ENCODE data around the gene PLAC8L1. TPM values are rescaled to one million over a fixed set of nuclear protein-coding genes. Genes with fewer than 3 reads are reported as not detected.

PLAC8L1 gene
- total RNA-seq, 2 donors from 2014 or later = not detected

- intact Hi-C loops (cut with DNase I) = no loop called here
- Histone ChIP-seq H3K4me1 (replicated peaks) (no peaks in the 10 kb centered on the region), H3K27ac (no peak overlapping the region), H3K27me3 (replicated peaks; ENCODE audit: insufficient read depth) (no peaks in the 10 kb centered on the region), H3K4me3 (no peak overlapping the region), H3K36me3 (no peaks in the 10 kb centered on the region), H3K9me3 (no peaks in the 10 kb centered on the region)
- DNase-seq (ENCODE audit: low spot score) = no peak
- TF ChIP-seq CTCF (IDR thresholded peaks at IDR 0.05) (no peak), POLR2A (IDR thresholded peaks at IDR 0.05) (no peak), POLR2AphosphoS5 (IDR thresholded peaks at IDR 0.05) (no peak)
- WGBS = 46% methylated on average over 2 of the region's 2 CpGs
Measured at GRCh38 chr5:146101646-146102045, 3.7 kb downstream of the PLAC8L1 start.

GRCh38 chr5:146098047-146098446 is 7.3 kb downstream of the PLAC8L1 start:
- Histone ChIP-seq H3K27ac (no peak overlapping the region), H3K4me1 (replicated peaks) (no peaks in the 10 kb centered on the region), H3K27me3 (replicated peaks; ENCODE audit: insufficient read depth) (no peaks in the 10 kb centered on the region), H3K9me3 (no peaks in the 10 kb centered on the region), H3K4me3 (no peak overlapping the region), H3K36me3 (no peaks in the 10 kb centered on the region)
- no peak for DNase-seq (ENCODE audit: low spot score)
- TF ChIP-seq POLR2AphosphoS5 (IDR thresholded peaks at IDR 0.05) (no peak), CTCF (IDR thresholded peaks at IDR 0.05) (no peak), POLR2A (IDR thresholded peaks at IDR 0.05) (no peak)
- 77% methylated on average over 6 of the region's 6 CpGs for WGBS
- intact Hi-C loops (cut with DNase I) = no loop called here

- no peaks in the 10 kb centered on the region for H3K27me3 ChIP-seq (replicated peaks; ENCODE audit: insufficient read depth)
- no peak overlapping the region for H3K4me3 ChIP-seq
- H3K36me3 ChIP-seq = no peaks in the 10 kb centered on the region
- H3K27ac ChIP-seq = no peak overlapping the region
- no peak for TF ChIP-seq POLR2AphosphoS5 (IDR thresholded peaks at IDR 0.05)
- no peak for TF ChIP-seq CTCF (IDR thresholded peaks at IDR 0.05)
- no peak for TF ChIP-seq POLR2A (IDR thresholded peaks at IDR 0.05)
- WGBS = 87% methylated on average over 3 of the region's 3 CpGs
- H3K9me3 ChIP-seq = no peaks in the 10 kb centered on the region
- no peaks in the 10 kb centered on the region for H3K4me1 ChIP-seq (replicated peaks)
- intact Hi-C loops (cut with DNase I) = no loop called here
- DNase-seq (ENCODE audit: low spot score) = no peak
Measured at GRCh38 chr5:146091881-146092280, 13.5 kb downstream of the PLAC8L1 start.

- no peak for DNase-seq (ENCODE audit: low spot score)
- Histone ChIP-seq H3K4me3 (no peak overlapping the region), H3K4me1 (replicated peaks) (no peaks in the 10 kb centered on the region), H3K36me3 (no peaks in the 10 kb centered on the region), H3K9me3 (no peaks in the 10 kb centered on the region), H3K27me3 (replicated peaks; ENCODE audit: insufficient read depth) (no peaks in the 10 kb centered on the region), H3K27ac (no peak overlapping the region)
- intact Hi-C loops (cut with DNase I) = no loop called here
- TF ChIP-seq CTCF (IDR thresholded peaks at IDR 0.05) (no peak), POLR2AphosphoS5 (IDR thresholded peaks at IDR 0.05) (no peak), POLR2A (IDR thresholded peaks at IDR 0.05) (no peak)
Measured at GRCh38 chr5:146089287-146089686, 16.1 kb downstream of the PLAC8L1 start.

GRCh38 chr5:146088098-146088497 is 17.3 kb downstream of the PLAC8L1 start:
- no peaks in the 10 kb centered on the region for H3K27me3 ChIP-seq (replicated peaks; ENCODE audit: insufficient read depth)
- intact Hi-C loops (cut with DNase I) = no loop called here
- H3K9me3 ChIP-seq = no peaks in the 10 kb centered on the region
- no peaks in the 10 kb centered on the region for H3K36me3 ChIP-seq
- TF ChIP-seq POLR2AphosphoS5 (IDR thresholded peaks at IDR 0.05) = no peak
- no peak for TF ChIP-seq CTCF (IDR thresholded peaks at IDR 0.05)
- no peak for TF ChIP-seq POLR2A (IDR thresholded peaks at IDR 0.05)
- 89% methylated on average over 3 of the region's 3 CpGs for WGBS
- DNase-seq (ENCODE audit: low spot score) = no peak
- no peak overlapping the region for H3K27ac ChIP-seq
- no peak overlapping the region for H3K4me3 ChIP-seq
- no peaks in the 10 kb centered on the region for H3K4me1 ChIP-seq (replicated peaks)
